ENCODE results near the gene PYDC2.

DNA sequence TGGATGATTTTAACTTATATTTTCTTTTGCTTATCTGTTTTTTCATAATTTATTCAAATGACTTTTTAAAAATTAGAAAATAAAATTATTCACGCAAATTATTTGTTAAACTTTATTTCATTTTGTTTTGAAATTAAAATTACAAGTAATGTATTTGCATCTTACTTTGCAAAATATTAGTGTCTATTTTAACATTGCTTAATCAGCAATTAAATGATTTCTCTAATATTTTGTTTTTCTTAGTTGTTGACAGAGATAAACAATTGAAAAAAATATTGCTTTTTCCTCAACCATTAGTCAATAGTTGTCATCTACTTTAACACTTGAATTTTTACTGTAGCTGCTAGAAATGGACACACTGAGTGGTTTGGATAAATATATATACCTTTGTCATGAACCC lies 32.8 kb upstream of the PYDC2 start:
- TF ChIP-seq, protein P1, sequence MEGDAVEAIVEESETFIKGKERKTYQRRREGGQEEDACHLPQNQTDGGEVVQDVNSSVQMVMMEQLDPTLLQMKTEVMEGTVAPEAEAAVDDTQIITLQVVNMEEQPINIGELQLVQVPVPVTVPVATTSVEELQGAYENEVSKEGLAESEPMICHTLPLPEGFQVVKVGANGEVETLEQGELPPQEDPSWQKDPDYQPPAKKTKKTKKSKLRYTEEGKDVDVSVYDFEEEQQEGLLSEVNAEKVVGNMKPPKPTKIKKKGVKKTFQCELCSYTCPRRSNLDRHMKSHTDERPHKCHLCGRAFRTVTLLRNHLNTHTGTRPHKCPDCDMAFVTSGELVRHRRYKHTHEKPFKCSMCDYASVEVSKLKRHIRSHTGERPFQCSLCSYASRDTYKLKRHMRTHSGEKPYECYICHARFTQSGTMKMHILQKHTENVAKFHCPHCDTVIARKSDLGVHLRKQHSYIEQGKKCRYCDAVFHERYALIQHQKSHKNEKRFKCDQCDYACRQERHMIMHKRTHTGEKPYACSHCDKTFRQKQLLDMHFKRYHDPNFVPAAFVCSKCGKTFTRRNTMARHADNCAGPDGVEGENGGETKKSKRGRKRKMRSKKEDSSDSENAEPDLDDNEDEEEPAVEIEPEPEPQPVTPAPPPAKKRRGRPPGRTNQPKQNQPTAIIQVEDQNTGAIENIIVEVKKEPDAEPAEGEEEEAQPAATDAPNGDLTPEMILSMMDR (IDR thresholded peaks at IDR 0.05) = no peak
- TF ChIP-seq EP300 (IDR thresholded peaks at IDR 0.05) (no peak), POLR2A (IDR thresholded peaks at IDR 0.05) (no peak)
